Measurements from ENCODE around the gene CASP8AP2. TPM values are rescaled to one million over a fixed set of nuclear protein-coding genes. Genes with fewer than 3 reads are reported as not detected.

Gene CASP8AP2
- total RNA-seq, 1 experiment from 2014 or later, result 22.9 TPM

GRCh38 chr6:89873721-89874120 is 44.0 kb downstream of the CASP8AP2 start:
- ChIA-PET CTCF (no interaction called here), POLR2A (no interaction called here)
- no TSS peak for BruUV-seq (replicated peaks)
- Histone ChIP-seq H3K4me3 (ENCODE audit: low read depth in 2 of 2, low read length in 2 of 2) (no peak overlapping the region), H3K27me3 (ENCODE audit: control insufficient read depth, insufficient read depth, low read length) (no peaks in the 10 kb centered on the region), H3K36me3 (ENCODE audit: control insufficient read depth, insufficient read depth, low read length) (peaks cover 13% of the 10 kb centered on the region), H3K27ac (ENCODE audit: low read length) (no peak overlapping the region), H3K4me1 (ENCODE audit: control insufficient read depth, insufficient read depth, low read length) (no peaks in the 10 kb centered on the region), H3K9me3 (ENCODE audit: control insufficient read depth, insufficient read depth, low read depth, low read length) (no peaks in the 10 kb centered on the region)
- TF ChIP-seq SIN3A (IDR thresholded peaks at IDR 0.05; ENCODE audit: borderline replicate concordance, insufficient read depth, low read depth, low read length) (no peak), POLR2AphosphoS5 (IDR thresholded peaks at IDR 0.05; ENCODE audit: low read depth, low read length) (no peak), CTCF (IDR thresholded peaks at IDR 0.05) (no peak), REST (IDR thresholded peaks at IDR 0.05; ENCODE audit: insufficient read depth in 1 of 2, low read depth in 2 of 2, low read length in 1 of 2) (no peak), TCF7L2 (IDR thresholded peaks at IDR 0.05; ENCODE audit: low read depth, low read length) (no peak)
- no peak for ATAC-seq
- in situ Hi-C loops (cut with HindIII; ENCODE audit: low pct_unique_long_range_greater_than_20kb, low sequenced_read_pairs) (no loop called here), intact Hi-C loops (cut with micrococcal nuclease; ENCODE audit: unreplicated experiment) (no loop called here)
- DNase-seq (ENCODE audit: low read depth, low spot score), result no peak

GRCh38 chr6:89874438-89874837 is 44.8 kb downstream of the CASP8AP2 start:
- TF ChIP-seq POLR2AphosphoS5 (IDR thresholded peaks at IDR 0.05; ENCODE audit: low read depth, low read length) (no peak), TCF7L2 (IDR thresholded peaks at IDR 0.05; ENCODE audit: low read depth, low read length) (no peak), SIN3A (IDR thresholded peaks at IDR 0.05; ENCODE audit: borderline replicate concordance, insufficient read depth, low read depth, low read length) (no peak), REST (IDR thresholded peaks at IDR 0.05; ENCODE audit: insufficient read depth in 1 of 2, low read depth in 2 of 2, low read length in 1 of 2) (no peak), CTCF (IDR thresholded peaks at IDR 0.05) (no peak)
- H3K4me1 ChIP-seq (ENCODE audit: control insufficient read depth, insufficient read depth, low read length), result no peaks in the 10 kb centered on the region
- no peak overlapping the region for H3K27ac ChIP-seq (ENCODE audit: low read length)
- H3K36me3 ChIP-seq (ENCODE audit: control insufficient read depth, insufficient read depth, low read length), result peaks cover 13% of the 10 kb centered on the region
- no peak overlapping the region for H3K4me3 ChIP-seq (ENCODE audit: low read depth in 2 of 2, low read length in 2 of 2)
- CTCF ChIA-PET, result no interaction called here
- H3K9me3 ChIP-seq (ENCODE audit: control insufficient read depth, insufficient read depth, low read depth, low read length), result no peaks in the 10 kb centered on the region
- no TSS peak for BruUV-seq (replicated peaks)
- no peak for DNase-seq (ENCODE audit: low read depth, low spot score)
- POLR2A ChIA-PET, result no interaction called here
- no peaks in the 10 kb centered on the region for H3K27me3 ChIP-seq (ENCODE audit: control insufficient read depth, insufficient read depth, low read length)
- intact Hi-C loops (cut with micrococcal nuclease; ENCODE audit: unreplicated experiment), result no loop called here
- in situ Hi-C loops (cut with HindIII; ENCODE audit: low pct_unique_long_range_greater_than_20kb, low sequenced_read_pairs), result no loop called here
- ATAC-seq, result no peak
